Transverse colon (tissue), 4 donors: ENCODE measurements around the gene C2CD3. TPM values are rescaled to one million over a fixed set of nuclear protein-coding genes. Genes with fewer than 3 reads are reported as not detected.
"Not testable (repeated sequence)": the region's sequence is repeated elsewhere in the genome, so short reads cannot be mapped to it uniquely, and the experiment has no call there.

Experiments used
- DNase-seq: peaks from one replicate; pipeline ENCODE4 v3.0.0-alpha.2; 2019
- H3K27ac ChIP-seq, 4 donors: fragments of 200-600 bp; sonication (generic); 2 replicates each; pipeline ENCODE4 v1.5.1; 2016 to 2018; ENCODE audit warnings: inconsistent platforms in 4 of 4
- H3K27me3 ChIP-seq: fragments of 200-600 bp; sonication (generic); 2 replicates; pipeline ENCODE4 v1.5.1; 2017; ENCODE audit warnings: inconsistent platforms
- H3K36me3 ChIP-seq, 4 donors: fragments of 200-600 bp; sonication (generic); 2 replicates each; pipeline ENCODE4 v1.5.1; 2017 to 2019; ENCODE audit warnings: inconsistent platforms in 4 of 4
- H3K4me1 ChIP-seq, 4 donors: fragments of 200-600 bp; sonication (generic); 2 replicates each; pipeline ENCODE4 v1.5.1; 2017 to 2020; ENCODE audit warnings: inconsistent platforms in 4 of 4
- H3K4me3 ChIP-seq, 4 donors: fragments of 200-600 bp; sonication (generic); 1 replicate in 1 of 4; 2 replicates in 3 of 4; pipeline versions ENCODE4 v1.5.1 to v1.6.1; 2017 to 2019; ENCODE audit warnings: inconsistent platforms in 4 of 4
- H3K9me3 ChIP-seq, 2 donors: fragments of 200-600 bp; sonication (generic); 2 replicates each; pipeline ENCODE4 v1.5.1; 2017 to 2019; ENCODE audit warnings: inconsistent platforms in 2 of 2
- EP300 ChIP-seq: sonication (generic); formaldehyde crosslinking; IDR thresholded peaks from one replicate; pipeline ENCODE4 v1.6.1; 2017; ENCODE audit warnings: antibody characterized with exemption, low read depth
- POLR2A ChIP-seq: fragments of 450-650 bp; IDR thresholded peaks from one replicate; pipeline ENCODE4 v1.6.1; 2016; ENCODE audit warnings: antibody characterized with exemption, mild to moderate bottlenecking, moderate library complexity
- POLR2AphosphoS5 ChIP-seq, 3 donors: sonication (generic); formaldehyde crosslinking; IDR thresholded peaks; one replicate each; pipeline ENCODE4 v1.6.1; 2016; ENCODE audit warnings: antibody characterized with exemption in 3 of 3
- WGBS, 2 donors: methylation state at CpG; one replicate each; pipeline ENCODE4 v1.1.5; 2018; ENCODE audit warnings: low coverage in 1 of 2; 5-methylcytosine and 5-hydroxymethylcytosine counted together
- in situ Hi-C, 4 donors: fragments of 200-750 bp; cut with MboI; loops; one replicate each; pipeline versions ENCODE4 v1.15.0 to v1.15.1; 2017; ENCODE audit warnings: low sequenced_read_pairs in 3 of 4, low pct_ligation_motif_present in 1 of 4, low pct_unique_long_range_greater_than_20kb in 1 of 4
- intact Hi-C: fragments of 100-400 bp; cut with DNase I; formaldehyde crosslinking; loops from one replicate; pipeline ENCODE4 v1.15.1; 2023; ENCODE audit warnings: low total_unique reads
- total RNA-seq, 4 donors: library from RNA; depleted of rRNA; stranded (reverse); fragments of >200 nt; gene quantifications; one replicate each; pipeline ENCODE4 v1.1.0, GENCODE V29; 2016
- TF ChIP-seq, protein P1 (sequence below), 5 experiments: fragments of 200-600 bp in 3 of 5; fragments of 450-650 bp in 2 of 5; sonication (generic) in 3 of 5; IDR thresholded peaks; 1 replicate in 2 of 5; 2 replicates in 3 of 5; pipeline ENCODE4 v1.5.1; 2016 to 2017; ENCODE audit warnings: antibody characterized with exemption in 5 of 5, inconsistent platforms in 3 of 5, mild to moderate bottlenecking in 2 of 5, moderate library complexity in 1 of 5

The C2CD3 gene
- total RNA-seq, 4 donors from 2014 or later = 22.2 to 52.5 (median 37.4) TPM

GRCh38 chr11:74135127-74135840 is 35.5 kb downstream of the C2CD3 start:
- no peak for DNase-seq
- H3K27ac ChIP-seq = no peak overlapping the region
- H3K36me3 ChIP-seq = peaks cover 0 to 17% (median 7%) of the 10 kb centered on the region in 4 donors
- no peaks in the 10 kb centered on the region for H3K27me3 ChIP-seq
- no peak overlapping the region for H3K4me3 ChIP-seq
- TF ChIP-seq EP300 (no peak), POLR2AphosphoS5 (IDR thresholded peaks at IDR 0.05) (no peak), POLR2A (no peak)
- TF ChIP-seq, protein P1, sequence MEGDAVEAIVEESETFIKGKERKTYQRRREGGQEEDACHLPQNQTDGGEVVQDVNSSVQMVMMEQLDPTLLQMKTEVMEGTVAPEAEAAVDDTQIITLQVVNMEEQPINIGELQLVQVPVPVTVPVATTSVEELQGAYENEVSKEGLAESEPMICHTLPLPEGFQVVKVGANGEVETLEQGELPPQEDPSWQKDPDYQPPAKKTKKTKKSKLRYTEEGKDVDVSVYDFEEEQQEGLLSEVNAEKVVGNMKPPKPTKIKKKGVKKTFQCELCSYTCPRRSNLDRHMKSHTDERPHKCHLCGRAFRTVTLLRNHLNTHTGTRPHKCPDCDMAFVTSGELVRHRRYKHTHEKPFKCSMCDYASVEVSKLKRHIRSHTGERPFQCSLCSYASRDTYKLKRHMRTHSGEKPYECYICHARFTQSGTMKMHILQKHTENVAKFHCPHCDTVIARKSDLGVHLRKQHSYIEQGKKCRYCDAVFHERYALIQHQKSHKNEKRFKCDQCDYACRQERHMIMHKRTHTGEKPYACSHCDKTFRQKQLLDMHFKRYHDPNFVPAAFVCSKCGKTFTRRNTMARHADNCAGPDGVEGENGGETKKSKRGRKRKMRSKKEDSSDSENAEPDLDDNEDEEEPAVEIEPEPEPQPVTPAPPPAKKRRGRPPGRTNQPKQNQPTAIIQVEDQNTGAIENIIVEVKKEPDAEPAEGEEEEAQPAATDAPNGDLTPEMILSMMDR (IDR thresholded peaks at IDR 0.05) = no peak
- intact Hi-C loops (no loop called here), in situ Hi-C loops (no loop called here)
- WGBS, 2 donors = 93% methylated on average over 2 to 3 of the region's 3 CpGs
- H3K4me1 ChIP-seq = peaks cover 7 to 18% (median 17%) of the 10 kb centered on the region in 4 donors
- no peaks in the 10 kb centered on the region for H3K9me3 ChIP-seq

DNA sequence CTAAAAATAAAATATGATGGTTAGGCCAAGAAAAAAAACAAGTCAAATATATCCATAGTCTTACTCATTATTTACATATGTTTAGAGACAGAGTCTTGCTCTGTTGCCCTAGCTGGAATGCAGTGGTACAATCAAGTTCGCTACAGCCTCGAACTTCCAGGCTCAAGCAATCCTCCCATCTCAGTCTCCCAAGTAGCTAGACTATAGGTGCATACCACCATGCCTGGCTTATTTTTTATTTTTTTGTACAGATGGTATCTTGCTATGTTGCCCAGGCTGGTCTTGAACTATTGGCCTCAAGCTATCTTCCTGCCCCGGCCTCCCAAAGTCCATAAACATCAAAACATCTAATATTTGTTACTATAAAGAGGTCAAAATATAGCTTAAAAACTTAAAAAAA is 36.1 kb downstream of the C2CD3 start:
- TF ChIP-seq EP300 (no peak), POLR2AphosphoS5 (IDR thresholded peaks at IDR 0.05) (no peak), POLR2A (no peak)
- TF ChIP-seq, protein P1 (IDR thresholded peaks at IDR 0.05) = no peak
- intact Hi-C loops = no loop called here
- 94 to 98% methylated on average over 3 of the region's 3 CpGs for WGBS, 2 donors
- H3K9me3 ChIP-seq = no peaks in the 10 kb centered on the region
- no peak overlapping the region for H3K27ac ChIP-seq
- peaks cover 0 to 17% (median 7%) of the 10 kb centered on the region in 4 donors for H3K36me3 ChIP-seq
- H3K4me3 ChIP-seq = no peak overlapping the region
- H3K4me1 ChIP-seq = peaks cover 7 to 18% (median 17%) of the 10 kb centered on the region in 4 donors
- no peaks in the 10 kb centered on the region for H3K27me3 ChIP-seq
- no peak for DNase-seq
- in situ Hi-C loops = no loop called here

GRCh38 chr11:74133436-74133835 is 37.4 kb downstream of the C2CD3 start:
- in situ Hi-C loops (no loop called here), intact Hi-C loops (no loop called here)
- TF ChIP-seq POLR2A = no peak
- TF ChIP-seq POLR2AphosphoS5 (IDR thresholded peaks at IDR 0.05) = no peak
- TF ChIP-seq, protein P1 (IDR thresholded peaks at IDR 0.05) = no peak
- TF ChIP-seq EP300 = no peak
- Histone ChIP-seq H3K27me3 (no peaks in the 10 kb centered on the region), H3K9me3 (no peaks in the 10 kb centered on the region), H3K36me3 (peaks cover 0 to 17% (median 7%) of the 10 kb centered on the region in 4 donors), H3K4me1 (peaks cover 3 to 8% (median 6%) of the 10 kb centered on the region in 4 donors), H3K27ac (no peak overlapping the region), H3K4me3 (no peak overlapping the region)
- 96% methylated on average over 3 of the region's 3 CpGs for WGBS, 2 donors
- no peak for DNase-seq

DNA sequence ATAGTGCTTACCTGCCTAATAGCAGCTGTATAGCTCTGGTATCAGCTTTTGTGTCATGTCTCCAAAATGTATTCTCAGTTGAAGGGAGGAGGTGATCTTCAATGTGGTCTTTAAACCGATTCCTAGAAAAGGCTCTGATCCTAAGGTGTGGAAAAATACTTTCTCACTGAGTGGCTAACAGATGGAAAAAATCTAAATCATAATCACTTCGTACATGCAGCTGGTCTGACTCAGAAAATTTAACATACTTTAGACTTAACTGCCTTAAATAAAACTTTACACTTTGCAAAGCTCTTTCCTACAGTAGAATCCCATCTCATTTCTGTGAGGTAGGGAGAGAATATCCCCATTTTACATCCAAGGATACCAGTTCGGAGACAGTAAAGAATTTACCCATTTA is 38.0 kb downstream of the C2CD3 start:
- H3K27me3 ChIP-seq = no peaks in the 10 kb centered on the region
- TF ChIP-seq, protein P1 (IDR thresholded peaks at IDR 0.05) = no peak
- in situ Hi-C loops = no loop called here
- H3K36me3 ChIP-seq = peaks cover 0 to 17% (median 7%) of the 10 kb centered on the region in 4 donors
- peaks cover 0 to 2% (median under 1%) of the 10 kb centered on the region in 4 donors for H3K4me1 ChIP-seq
- no peak overlapping the region for H3K27ac ChIP-seq
- WGBS, 2 donors = 84 to 89% methylated on average over 3 of the region's 3 CpGs
- no peak for DNase-seq
- H3K4me3 ChIP-seq = no peak overlapping the region
- no peaks in the 10 kb centered on the region for H3K9me3 ChIP-seq
- intact Hi-C loops = no loop called here

DNA sequence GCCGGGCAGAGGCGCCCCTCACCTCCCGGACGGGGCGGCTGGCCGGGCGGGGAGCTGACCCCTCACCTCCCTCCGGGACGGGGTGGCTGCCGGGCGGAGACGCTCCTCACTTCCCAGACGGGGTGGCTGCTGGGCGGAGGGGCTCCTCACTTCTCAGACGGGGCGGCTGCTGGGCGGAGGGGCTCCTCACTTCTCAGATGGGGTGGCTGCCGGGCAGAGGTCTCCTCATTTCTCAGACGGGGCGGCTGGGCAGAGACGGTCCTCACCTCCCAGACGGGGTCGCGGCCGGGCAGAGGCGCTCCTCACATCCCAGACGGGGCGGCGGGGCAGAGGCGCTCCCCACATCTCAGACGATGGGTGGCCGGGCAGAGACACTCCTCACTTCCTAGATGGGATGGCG is 41.7 kb downstream of the C2CD3 start:
- H3K27ac ChIP-seq, DNase-seq, H3K4me1 ChIP-seq, H3K4me3 ChIP-seq, H3K27me3 ChIP-seq, intact Hi-C loops, in situ Hi-C loops, H3K9me3 ChIP-seq: not testable (repeated sequence)
- peaks cover 0 to 14% (median 6%) of the 10 kb centered on the region in 4 donors for H3K36me3 ChIP-seq
- 94% methylated on average over 31 of the region's 33 CpGs; no CpG with 5 or more reads in 1 of the 2 donors for WGBS, 2 donors
